ENCODE measurements around the gene RBPJ.

The RBPJ gene

DNA sequence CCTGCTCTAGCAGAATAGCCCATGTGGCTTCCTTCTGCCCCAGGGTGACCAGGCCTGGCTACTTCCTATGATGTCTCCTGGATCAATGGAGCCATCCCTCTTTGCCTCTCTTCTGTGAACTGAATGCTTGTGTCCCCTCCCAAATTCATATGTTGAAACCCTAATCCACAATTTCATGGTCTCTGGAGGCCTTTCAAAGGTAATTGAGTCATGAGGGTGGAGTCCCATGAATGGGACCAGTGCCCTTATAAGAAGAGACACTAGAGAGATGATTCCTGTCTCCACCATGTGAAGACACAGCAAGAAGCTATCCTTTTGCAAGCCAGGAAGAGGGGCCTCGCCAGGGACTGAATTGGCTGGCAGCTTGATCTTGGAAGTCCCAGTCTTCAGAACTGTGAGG, 151.1 kb downstream of the RBPJ start:
- no peak for DNase-seq (ENCODE audit: low read depth)

DNA sequence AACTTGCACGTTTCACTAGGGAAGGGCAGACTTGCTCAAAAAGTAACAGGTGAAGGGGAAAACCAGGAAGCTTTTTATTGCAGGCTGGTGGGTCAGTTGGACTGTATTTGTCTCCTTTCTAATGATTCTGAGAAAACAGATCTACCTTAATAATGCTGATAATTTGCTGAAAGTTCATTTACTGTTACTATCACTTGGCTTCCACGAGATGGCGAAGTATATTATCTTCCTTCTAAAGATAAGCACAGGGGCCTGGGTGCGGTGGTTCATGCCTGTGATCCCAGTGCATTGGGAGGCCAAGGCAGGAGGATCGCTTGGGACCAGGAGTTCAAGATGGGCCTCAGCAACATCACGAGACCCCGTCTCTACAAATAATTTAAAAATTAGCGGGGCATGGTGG, 153.1 kb downstream of the RBPJ start:
- H3K4me3 ChIP-seq (replicated peaks; ENCODE audit: low read depth, low read length): no peak overlapping the region
- TF ChIP-seq, protein P1, sequence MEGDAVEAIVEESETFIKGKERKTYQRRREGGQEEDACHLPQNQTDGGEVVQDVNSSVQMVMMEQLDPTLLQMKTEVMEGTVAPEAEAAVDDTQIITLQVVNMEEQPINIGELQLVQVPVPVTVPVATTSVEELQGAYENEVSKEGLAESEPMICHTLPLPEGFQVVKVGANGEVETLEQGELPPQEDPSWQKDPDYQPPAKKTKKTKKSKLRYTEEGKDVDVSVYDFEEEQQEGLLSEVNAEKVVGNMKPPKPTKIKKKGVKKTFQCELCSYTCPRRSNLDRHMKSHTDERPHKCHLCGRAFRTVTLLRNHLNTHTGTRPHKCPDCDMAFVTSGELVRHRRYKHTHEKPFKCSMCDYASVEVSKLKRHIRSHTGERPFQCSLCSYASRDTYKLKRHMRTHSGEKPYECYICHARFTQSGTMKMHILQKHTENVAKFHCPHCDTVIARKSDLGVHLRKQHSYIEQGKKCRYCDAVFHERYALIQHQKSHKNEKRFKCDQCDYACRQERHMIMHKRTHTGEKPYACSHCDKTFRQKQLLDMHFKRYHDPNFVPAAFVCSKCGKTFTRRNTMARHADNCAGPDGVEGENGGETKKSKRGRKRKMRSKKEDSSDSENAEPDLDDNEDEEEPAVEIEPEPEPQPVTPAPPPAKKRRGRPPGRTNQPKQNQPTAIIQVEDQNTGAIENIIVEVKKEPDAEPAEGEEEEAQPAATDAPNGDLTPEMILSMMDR (IDR thresholded peaks at IDR 0.05; ENCODE audit: low read length, missing control alignments): no peak
- DNase-seq (ENCODE audit: low read depth): no peak

More for the DNA sequence above, 151.1 kb downstream of the RBPJ start:
- TF ChIP-seq, protein P1 (IDR thresholded peaks at IDR 0.05; ENCODE audit: low read length, missing control alignments): no peak
- no peak overlapping the region for H3K4me3 ChIP-seq (replicated peaks; ENCODE audit: low read depth, low read length)

DNA sequence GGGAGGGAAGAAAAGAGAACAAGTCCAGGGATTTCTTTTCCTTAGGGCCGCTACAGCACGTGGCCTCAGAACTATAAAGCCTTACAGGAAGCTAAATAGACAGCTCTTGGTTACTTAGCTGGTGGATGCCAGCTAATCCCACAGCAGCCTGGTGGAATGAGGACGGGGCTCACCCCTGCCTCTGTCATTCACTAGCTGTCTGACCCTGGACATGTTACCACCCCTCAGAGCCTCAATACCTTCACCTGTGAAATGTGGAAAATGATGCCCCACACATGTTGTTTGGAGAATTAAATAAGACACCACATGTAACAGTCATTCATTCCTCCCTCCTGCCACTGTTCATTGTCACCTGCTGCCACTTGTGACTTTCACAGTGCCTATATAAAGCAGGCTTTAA, 153.7 kb downstream of the RBPJ start:
- DNase-seq (ENCODE audit: low read depth): no peak
- TF ChIP-seq, protein P1 (IDR thresholded peaks at IDR 0.05; ENCODE audit: low read length, missing control alignments): no peak
- H3K4me3 ChIP-seq (replicated peaks; ENCODE audit: low read depth, low read length): no peak overlapping the region

DNA sequence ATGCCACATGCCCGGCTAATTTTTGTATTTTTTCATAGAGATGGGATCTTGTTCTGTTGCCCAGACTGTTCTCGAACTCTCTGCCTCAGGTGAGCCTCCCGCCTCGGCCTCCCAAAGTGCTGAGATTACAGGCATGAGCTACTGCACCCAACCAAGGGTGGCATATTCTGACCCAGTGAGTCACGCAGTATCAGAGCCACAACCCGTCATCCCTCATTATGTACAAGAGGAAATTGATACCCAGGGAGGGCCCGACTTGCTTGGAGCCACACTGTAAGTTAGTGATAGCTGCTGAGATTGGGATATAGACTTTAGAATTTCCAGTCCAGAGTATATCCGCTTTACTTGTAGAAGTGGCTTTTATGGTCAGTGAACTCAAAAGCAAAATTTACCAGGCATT, 154.9 kb downstream of the RBPJ start:
- DNase-seq (ENCODE audit: low read depth): no peak
- no peak overlapping the region for H3K4me3 ChIP-seq (replicated peaks; ENCODE audit: low read depth, low read length)
- TF ChIP-seq, protein P1 (IDR thresholded peaks at IDR 0.05; ENCODE audit: low read length, missing control alignments): no peak

DNA sequence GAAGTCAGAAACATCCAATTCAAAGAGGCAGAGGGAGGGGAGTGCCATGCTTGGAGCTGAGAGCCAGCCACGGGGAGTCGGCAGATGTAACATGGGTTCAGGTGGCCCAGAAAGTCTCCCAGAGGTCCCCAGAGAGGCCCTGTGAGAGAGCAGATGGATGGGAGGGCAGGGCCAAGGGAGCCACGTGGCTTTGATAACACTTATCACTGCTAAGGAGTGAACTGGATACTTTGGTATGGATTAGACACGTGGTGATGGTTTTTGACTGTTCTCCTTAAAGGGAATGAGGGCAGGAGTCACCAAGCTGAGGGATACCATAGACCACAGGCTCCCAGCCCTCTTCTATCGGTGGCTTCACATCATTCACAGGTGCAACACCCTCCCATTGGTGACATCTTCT, 155.7 kb downstream of the RBPJ start:
- DNase-seq (ENCODE audit: low read depth): no peak
- TF ChIP-seq, protein P1 (IDR thresholded peaks at IDR 0.05; ENCODE audit: low read length, missing control alignments): no peak

DNA sequence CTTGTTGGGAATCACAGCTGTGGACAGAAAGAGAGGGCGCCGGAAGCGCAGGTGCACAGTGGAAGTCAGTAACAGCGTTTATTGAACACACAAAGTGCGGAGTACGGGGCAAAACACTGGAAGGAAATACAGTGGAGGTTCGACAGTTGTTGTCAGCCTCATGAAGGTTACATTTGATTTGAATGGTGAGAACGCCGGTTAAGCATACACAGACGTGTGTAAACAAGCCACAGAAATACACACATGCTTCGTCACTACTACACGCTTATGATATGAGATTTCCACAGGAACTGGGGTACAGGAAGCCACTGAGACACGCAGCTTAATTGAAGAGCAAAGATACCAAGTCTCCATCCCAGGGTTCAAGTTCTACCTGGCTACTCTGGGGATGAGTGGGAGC, 157.5 kb downstream of the RBPJ start:
- DNase-seq (ENCODE audit: low read depth): no peak
- H3K4me3 ChIP-seq (replicated peaks; ENCODE audit: low read depth, low read length): no peak overlapping the region
- TF ChIP-seq, protein P1 (IDR thresholded peaks at IDR 0.05; ENCODE audit: low read length, missing control alignments): no peak

More for the DNA sequence above, 155.7 kb downstream of the RBPJ start:
- H3K4me3 ChIP-seq (replicated peaks; ENCODE audit: low read depth, low read length): no peak overlapping the region

Data from fibroblast of pulmonary artery (primary cell).